DOHH2 (cell line): Measurements from ENCODE around the gene NCAPD2.

Source experiments
- H3F3A ChIP-seq: fragments of 200-600 bp; sonication (generic), shearing (Covaris generic); 2 replicates; pipeline ENCODE4 v1.6.0; 2016; ENCODE audit warnings: antibody characterized with exemption, mild to moderate bottlenecking; ENCODE audit not compliant: control insufficient read depth, insufficient read depth
- H3K27ac ChIP-seq: fragments of 200-600 bp; sonication (generic); 2 replicates; pipeline ENCODE4 v1.5.1; 2014; ENCODE audit warnings: low read depth, mild to moderate bottlenecking, low read length, moderate library complexity
- H3K27me3 ChIP-seq: fragments of 200-600 bp; sonication (generic); 2 replicates; pipeline ENCODE4 v1.6.1; 2014; ENCODE audit warnings: mild to moderate bottlenecking, low read length, mixed read lengths; ENCODE audit not compliant: control insufficient read depth
- H3K36me3 ChIP-seq: fragments of 200-600 bp; sonication (generic); 2 replicates; pipeline ENCODE4 v1.6.1; 2014; ENCODE audit warnings: mild to moderate bottlenecking, low read length, moderate library complexity, mixed read lengths; ENCODE audit not compliant: control insufficient read depth
- H3K4me1 ChIP-seq: fragments of 200-600 bp; sonication (generic); 2 replicates; pipeline ENCODE4 v1.6.1; 2014; ENCODE audit warnings: mild to moderate bottlenecking, low read length, mixed read lengths; ENCODE audit not compliant: control insufficient read depth
- H3K4me2 ChIP-seq: fragments of 200-600 bp; sonication (generic); 2 replicates; pipeline ENCODE4 v1.6.0; 2014; ENCODE audit warnings: mild to moderate bottlenecking, low read length, moderate library complexity
- H3K4me3 ChIP-seq: fragments of 200-600 bp; sonication (generic); 2 replicates; pipeline ENCODE4 v1.5.1; 2014; ENCODE audit warnings: mild to moderate bottlenecking, low read length, mixed read lengths
- H3K79me2 ChIP-seq: fragments of 200-600 bp; sonication (generic); 2 replicates; pipeline ENCODE4 v1.6.1; 2014; ENCODE audit warnings: mild to moderate bottlenecking, low read length, mixed read lengths; ENCODE audit not compliant: control insufficient read depth
- H3K9me2 ChIP-seq: fragments of 200-600 bp; sonication (generic); replicated peaks from 2 replicates; pipeline ENCODE4 v1.6.1; 2014; ENCODE audit warnings: mild to moderate bottlenecking, low read length, mixed read lengths; ENCODE audit not compliant: control insufficient read depth
- H3K9me3 ChIP-seq: fragments of 200-600 bp; sonication (generic); 2 replicates; pipeline ENCODE4 v1.6.1; 2014; ENCODE audit warnings: antibody characterized with exemption, low read length, mixed read lengths; ENCODE audit not compliant: control insufficient read depth, insufficient read depth
- H4K20me1 ChIP-seq: fragments of 200-600 bp; sonication (generic); 2 replicates; pipeline ENCODE4 v1.6.0; 2014; ENCODE audit warnings: low read depth, mild to moderate bottlenecking, antibody characterized with exemption, low read length, moderate library complexity; ENCODE audit not compliant: control insufficient read depth, insufficient read depth
- CTCF ChIP-seq: fragments of 200-600 bp; sonication (generic); IDR thresholded peaks from one replicate; pipeline ENCODE4 v1.5.1; 2014; ENCODE audit warnings: antibody characterized with exemption, mild to moderate bottlenecking, low read depth, low read length; ENCODE audit not compliant: poor library complexity, severe bottlenecking
- EZH2phosphoT487 ChIP-seq: fragments of 200-600 bp; sonication (generic); IDR thresholded peaks from 2 replicates; pipeline ENCODE4 v1.6.1; 2017; ENCODE audit warnings: borderline replicate concordance, mild to moderate bottlenecking, antibody characterized with exemption, low read length, moderate library complexity, mixed read lengths

NCAPD2 gene

GRCh38 chr12:6569786-6570185, 75.9 kb downstream of the NCAPD2 start:
- Histone ChIP-seq H3K27ac (no peak overlapping the region), H3K9me3 (no peaks in the 10 kb centered on the region), H3K4me3 (no peak overlapping the region), H3F3A (peaks cover 32% of the 10 kb centered on the region), H3K79me2 (peaks cover 48% of the 10 kb centered on the region), H4K20me1 (peaks cover 10% of the 10 kb centered on the region; the same call in 1 of the 2 replicates), H3K4me1 (peaks cover 34% of the 10 kb centered on the region), H3K36me3 (peaks cover 84% of the 10 kb centered on the region), H3K9me2 (no peaks in the 10 kb centered on the region), H3K4me2 (no peak overlapping the region), H3K27me3 (no peaks in the 10 kb centered on the region)
- TF ChIP-seq CTCF: no peak
- TF ChIP-seq EZH2phosphoT487: no peak

GRCh38 chr12:6570264-6570887, 76.5 kb downstream of the NCAPD2 start:
- peaks cover 10% of the 10 kb centered on the region; the same call in 1 of the 2 replicates for H4K20me1 ChIP-seq
- no peak overlapping the region for H3K4me2 ChIP-seq
- no peak overlapping the region for H3K27ac ChIP-seq
- H3K4me3 ChIP-seq: no peak overlapping the region
- peaks cover 35% of the 10 kb centered on the region for H3F3A ChIP-seq
- TF ChIP-seq CTCF (peak; percentile 96), EZH2phosphoT487 (no peak)
- H3K4me1 ChIP-seq: peaks cover 34% of the 10 kb centered on the region
- H3K9me3 ChIP-seq: no peaks in the 10 kb centered on the region
- peaks cover 42% of the 10 kb centered on the region for H3K79me2 ChIP-seq
- peaks cover 84% of the 10 kb centered on the region for H3K36me3 ChIP-seq
- H3K27me3 ChIP-seq: no peaks in the 10 kb centered on the region
- no peaks in the 10 kb centered on the region for H3K9me2 ChIP-seq

DNA sequence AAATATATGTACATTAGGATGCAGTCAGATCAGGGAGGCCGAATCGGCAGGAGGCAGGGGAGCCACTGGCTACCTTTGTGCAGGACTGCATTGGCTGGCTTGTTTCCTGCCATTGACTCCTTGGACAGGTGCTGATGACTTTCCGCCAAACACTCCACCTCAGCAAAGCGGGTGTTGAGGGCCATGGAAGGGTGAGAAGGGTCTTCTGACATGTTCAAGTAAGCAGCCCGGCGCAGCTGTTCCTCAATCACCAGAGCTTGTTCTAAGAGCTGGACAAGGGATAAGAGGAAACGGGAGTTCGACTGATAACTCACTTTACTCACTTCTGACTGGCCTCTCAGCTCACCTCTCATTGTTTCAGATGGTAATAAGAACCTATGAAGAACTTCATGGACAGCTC, 79.1 kb downstream of the NCAPD2 start:
- Histone ChIP-seq H3F3A (peaks cover 33% of the 10 kb centered on the region), H3K9me3 (no peaks in the 10 kb centered on the region), H3K4me3 (no peak overlapping the region), H3K4me2 (no peak overlapping the region), H3K27me3 (no peaks in the 10 kb centered on the region), H3K4me1 (peaks cover 17% of the 10 kb centered on the region), H4K20me1 (no peaks in the 10 kb centered on the region), H3K36me3 (peaks cover 84% of the 10 kb centered on the region), H3K9me2 (no peaks in the 10 kb centered on the region), H3K79me2 (peaks cover 16% of the 10 kb centered on the region), H3K27ac (no peak overlapping the region)
- no peak for TF ChIP-seq EZH2phosphoT487
- TF ChIP-seq CTCF: no peak
